ENCODE results near the gene ZNF417. TPM values are rescaled to one million over a fixed set of nuclear protein-coding genes. Genes with fewer than 3 reads are reported as not detected.
"Not testable (repeated sequence)": the region's sequence is repeated elsewhere in the genome, so short reads cannot be mapped to it uniquely, and the experiment has no call there.

ZNF417 gene
- total RNA-seq, 4 donors from 2014 or later, result 10.8 to 13.2 (median 11.0) TPM

DNA sequence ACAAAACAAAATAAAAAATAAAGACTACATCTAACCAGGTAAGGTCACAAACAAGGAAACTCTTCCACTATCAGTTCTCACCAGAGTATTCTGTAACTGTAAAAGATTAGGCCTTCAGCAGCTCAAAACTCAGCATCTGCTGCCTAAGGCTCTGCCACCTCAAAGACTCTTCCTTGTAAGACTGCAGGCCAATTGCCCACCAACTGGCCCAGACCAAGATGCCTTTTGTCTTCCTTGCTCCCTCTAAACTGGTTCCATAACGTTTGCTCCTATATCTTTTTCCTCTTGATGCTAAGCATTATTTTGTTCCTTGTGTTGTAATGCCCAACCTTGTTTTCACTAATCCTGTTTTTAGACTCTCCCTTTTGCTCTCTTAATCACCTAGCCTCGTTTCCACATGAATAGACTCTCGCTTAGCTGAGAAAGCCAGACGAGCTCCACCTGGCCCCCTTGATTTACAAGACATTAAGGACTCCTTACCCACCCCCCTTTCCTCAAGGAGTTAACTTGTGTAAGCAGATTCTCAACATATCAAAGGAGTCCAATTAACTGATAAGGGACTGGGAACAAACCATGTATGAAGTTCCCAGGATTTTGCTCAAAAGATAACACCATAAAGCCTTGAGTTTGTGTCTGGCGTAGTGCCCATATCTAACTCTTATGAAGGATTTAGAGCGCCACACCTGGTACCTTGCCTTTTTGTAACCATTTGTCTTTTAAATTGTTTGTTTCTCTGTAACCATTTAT is 29.0 kb downstream of the ZNF417 start:
- DNase-seq (ENCODE audit: low spot score) (no peak), ATAC-seq (ENCODE audit: low FRiP score) (no peak)
- TF ChIP-seq, protein P1, sequence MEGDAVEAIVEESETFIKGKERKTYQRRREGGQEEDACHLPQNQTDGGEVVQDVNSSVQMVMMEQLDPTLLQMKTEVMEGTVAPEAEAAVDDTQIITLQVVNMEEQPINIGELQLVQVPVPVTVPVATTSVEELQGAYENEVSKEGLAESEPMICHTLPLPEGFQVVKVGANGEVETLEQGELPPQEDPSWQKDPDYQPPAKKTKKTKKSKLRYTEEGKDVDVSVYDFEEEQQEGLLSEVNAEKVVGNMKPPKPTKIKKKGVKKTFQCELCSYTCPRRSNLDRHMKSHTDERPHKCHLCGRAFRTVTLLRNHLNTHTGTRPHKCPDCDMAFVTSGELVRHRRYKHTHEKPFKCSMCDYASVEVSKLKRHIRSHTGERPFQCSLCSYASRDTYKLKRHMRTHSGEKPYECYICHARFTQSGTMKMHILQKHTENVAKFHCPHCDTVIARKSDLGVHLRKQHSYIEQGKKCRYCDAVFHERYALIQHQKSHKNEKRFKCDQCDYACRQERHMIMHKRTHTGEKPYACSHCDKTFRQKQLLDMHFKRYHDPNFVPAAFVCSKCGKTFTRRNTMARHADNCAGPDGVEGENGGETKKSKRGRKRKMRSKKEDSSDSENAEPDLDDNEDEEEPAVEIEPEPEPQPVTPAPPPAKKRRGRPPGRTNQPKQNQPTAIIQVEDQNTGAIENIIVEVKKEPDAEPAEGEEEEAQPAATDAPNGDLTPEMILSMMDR (IDR thresholded peaks at IDR 0.05), result no peak

DNA sequence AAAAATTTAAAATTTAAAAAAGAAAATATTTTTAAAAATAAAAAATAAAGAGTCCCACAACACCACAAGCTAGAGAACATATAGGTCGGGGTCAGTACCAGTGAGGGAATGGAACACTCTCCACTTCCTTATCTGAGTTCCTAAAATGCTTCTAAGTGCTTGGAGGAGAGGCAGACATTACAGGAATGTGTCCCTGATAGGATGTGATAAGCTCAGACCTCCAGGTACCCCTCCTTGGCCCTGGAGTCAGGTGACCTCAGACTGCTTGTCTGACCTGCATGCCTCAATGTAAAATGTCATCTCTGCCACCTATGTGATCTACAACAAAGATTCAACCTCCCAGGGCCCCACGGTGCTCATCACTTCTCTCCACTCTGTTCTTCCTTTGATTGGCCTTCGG is 30.3 kb downstream of the ZNF417 start:
- DNase-seq (ENCODE audit: low spot score) (no peak), ATAC-seq (ENCODE audit: low FRiP score) (no peak)
- TF ChIP-seq, protein P1 (IDR thresholded peaks at IDR 0.05), result no peak

DNA sequence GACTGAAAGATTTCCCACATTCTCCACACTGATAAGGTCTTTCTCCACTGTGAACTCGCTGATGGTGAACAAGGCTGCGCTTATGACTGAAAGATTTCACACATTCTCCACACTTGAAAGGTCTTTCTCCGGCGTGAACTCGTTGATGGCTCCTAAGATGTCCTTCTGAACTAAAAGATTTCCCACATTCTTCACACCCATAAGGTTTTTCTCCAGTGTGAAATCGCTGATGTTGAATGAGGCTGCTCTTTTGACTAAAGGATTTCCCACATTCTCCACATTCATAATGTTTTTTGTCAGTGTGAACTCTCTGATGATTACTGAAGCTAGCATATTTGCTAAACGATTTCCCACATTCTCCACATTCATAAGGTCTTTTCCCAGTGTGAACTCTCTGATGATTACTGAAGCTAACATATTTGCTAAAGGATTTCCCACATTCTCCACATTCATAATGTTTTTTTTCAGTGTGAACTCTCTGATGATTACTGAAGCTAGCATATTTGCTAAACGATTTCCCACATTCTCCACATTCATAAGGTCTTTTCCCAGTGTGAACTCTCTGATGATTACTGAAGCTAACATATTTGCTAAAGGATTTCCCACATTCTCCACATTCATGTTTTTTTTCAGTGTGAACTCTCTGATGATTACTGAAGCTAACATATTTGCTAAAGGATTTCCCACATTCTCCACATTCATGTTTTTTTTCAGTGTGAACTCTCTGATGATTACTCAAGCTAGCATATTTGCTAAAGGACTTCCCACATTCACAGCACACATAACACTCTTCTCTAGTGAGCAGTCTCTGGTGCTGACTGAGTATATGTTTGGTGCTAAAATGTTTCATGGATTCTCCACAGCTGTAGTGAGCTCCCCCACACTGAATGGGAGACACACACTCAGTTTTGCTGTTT is 42.3 kb downstream of the ZNF417 start:
- DNase-seq (ENCODE audit: low spot score); ATAC-seq (ENCODE audit: low FRiP score): not testable (repeated sequence)

DNA sequence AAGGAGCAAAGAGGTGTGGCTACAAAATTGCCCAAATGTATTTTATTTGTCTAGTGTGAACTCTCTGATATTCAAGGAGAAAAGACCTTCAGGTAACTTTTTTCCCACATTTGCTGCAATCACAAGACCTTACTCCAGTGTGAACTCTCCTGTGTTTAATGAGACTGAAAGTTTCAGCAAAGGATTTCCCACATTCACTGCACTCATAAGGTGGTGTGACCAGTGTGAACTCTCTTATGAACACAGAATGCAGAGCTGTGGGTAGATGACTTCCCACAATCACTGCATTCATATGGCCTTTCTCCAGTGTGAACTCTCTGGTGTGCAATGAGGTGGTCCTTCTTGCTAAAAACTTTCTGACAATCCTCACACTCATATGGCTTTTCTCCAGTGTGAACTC is 43.9 kb downstream of the ZNF417 start:
- ATAC-seq (ENCODE audit: low FRiP score) (no peak), DNase-seq (ENCODE audit: low spot score) (no peak)
- TF ChIP-seq, protein P1 (IDR thresholded peaks at IDR 0.05), result no peak

DNA sequence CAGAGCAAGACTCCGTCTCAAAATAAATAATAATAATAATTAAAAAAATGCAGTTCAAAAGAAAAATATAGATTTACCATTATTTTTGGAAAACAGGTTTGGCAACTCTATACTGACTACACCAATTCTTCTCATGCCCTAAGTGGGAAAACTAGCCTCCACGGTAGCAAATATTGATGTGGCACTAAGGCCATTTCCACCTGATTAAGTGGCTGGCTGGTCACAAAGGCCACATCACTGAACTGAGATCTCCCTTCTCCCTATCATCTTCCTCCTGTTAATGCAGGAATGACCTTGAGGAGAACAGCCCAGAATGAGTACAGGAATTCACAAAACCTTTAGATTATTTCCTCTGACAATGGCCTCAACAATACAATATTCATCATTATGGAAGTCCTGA is 46.2 kb downstream of the ZNF417 start:
- DNase-seq (ENCODE audit: low spot score) (no peak), ATAC-seq (ENCODE audit: low FRiP score) (no peak)
- TF ChIP-seq, protein P1 (IDR thresholded peaks at IDR 0.05), result no peak

DNA sequence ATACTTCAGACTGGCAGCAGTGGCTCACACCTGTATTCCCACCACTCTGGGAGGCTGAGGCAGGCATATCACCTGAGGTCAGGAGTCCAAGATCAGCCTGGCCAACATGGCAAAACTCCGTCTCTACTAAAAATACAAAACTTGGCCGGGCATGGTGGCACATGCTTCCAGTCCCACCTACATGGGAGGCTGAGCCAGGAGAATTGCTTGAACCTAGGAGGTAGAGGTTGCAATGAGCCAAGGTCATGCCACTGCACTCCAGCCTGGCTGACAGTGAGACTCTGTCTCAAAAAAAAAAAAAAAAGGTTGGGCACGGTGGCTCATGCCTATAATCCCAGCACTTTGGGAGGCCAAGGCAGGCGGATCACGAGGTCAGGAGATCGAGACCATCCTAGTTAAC is 46.7 kb downstream of the ZNF417 start:
- DNase-seq (ENCODE audit: low spot score); ATAC-seq (ENCODE audit: low FRiP score): not testable (repeated sequence)

DNA sequence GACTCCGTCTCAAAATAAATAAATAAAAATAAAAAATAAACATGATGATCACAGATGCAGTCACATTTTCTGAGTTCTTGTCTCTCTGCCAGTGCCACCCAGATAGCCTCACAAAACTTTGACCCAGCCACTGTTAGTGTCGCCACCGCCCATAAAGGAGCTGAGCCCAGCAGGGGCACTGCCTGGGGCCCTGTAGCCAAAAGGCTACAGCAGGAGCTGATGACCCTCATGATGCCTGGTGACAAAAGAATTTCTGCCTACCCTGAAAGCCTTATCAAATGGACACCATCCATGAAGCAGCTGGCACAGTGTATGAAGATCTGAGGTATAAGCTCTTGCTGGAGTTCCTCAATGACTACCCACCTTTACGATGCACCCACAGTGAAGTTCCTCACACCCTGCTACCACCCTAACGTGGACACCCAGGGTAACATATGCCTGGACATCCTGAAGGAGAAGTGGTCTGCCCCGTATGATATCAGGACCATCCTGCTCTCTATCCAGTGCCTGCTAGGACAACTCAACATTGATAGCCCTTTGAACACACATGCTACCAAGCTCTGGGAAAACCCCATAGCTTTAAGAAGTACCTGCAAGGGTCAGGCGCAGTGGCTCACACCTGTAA is 48.4 kb downstream of the ZNF417 start:
- peak; percentile 59 for ATAC-seq (ENCODE audit: low FRiP score)
- TF ChIP-seq, protein P1 (IDR thresholded peaks at IDR 0.05), result no peak

More for the DNA sequence above, 48.4 kb downstream of the ZNF417 start:
- no peak for DNase-seq (ENCODE audit: low spot score)

Other genes starting within 250 kb of the ZNF417 start
- not detected for gene ZSCAN4, start 247.7 kb downstream of the ZNF417 start, total RNA-seq
- 10 to 100 TPM in 1 of 4 donors, 1 to 10 TPM in 3; 7.3 to 22.2 (median 8.1) TPM for gene ZNF551, start 234.6 kb downstream of the ZNF417 start, total RNA-seq
- 1 to 10 TPM; 1.4 to 4.4 (median 2.8) TPM for gene ZNF154, start 207.4 kb downstream of the ZNF417 start, total RNA-seq
- 10 to 100 TPM in 1 of 4 donors, 1 to 10 TPM in 3; 3.0 to 10.2 (median 6.3) TPM for gene ZNF671, start 189.0 kb downstream of the ZNF417 start, total RNA-seq
- gene ZNF776, start 169.8 kb downstream of the ZNF417 start, total RNA-seq, result 10 to 100 TPM in 2 of 4 donors, 1 to 10 TPM in 2; 5.3 to 18.1 (median 10.1) TPM
- gene ZNF586, start 146.9 kb downstream of the ZNF417 start, total RNA-seq, result 10 to 100 TPM; 14.3 to 21.1 (median 17.4) TPM
- gene ZNF552, start 101.7 kb downstream of the ZNF417 start, total RNA-seq, result 10 to 100 TPM in 1 of 4 donors, 1 to 10 TPM in 3; 5.7 to 17.3 (median 8.8) TPM
- gene ZNF587B, start 86.3 kb downstream of the ZNF417 start, total RNA-seq, result 10 to 100 TPM; 12.7 to 39.0 (median 19.0) TPM
- 10 to 100 TPM; 11.8 to 36.3 (median 19.9) TPM for gene ZNF587, start 66.7 kb downstream of the ZNF417 start, total RNA-seq
- 10 to 100 TPM; 13.3 to 25.9 (median 15.1) TPM for gene ZNF814, start 27.6 kb downstream of the ZNF417 start, total RNA-seq
- gene ZNF418, start 18.8 kb upstream of the ZNF417 start, total RNA-seq, result 1 to 10 TPM; 4.1 to 7.9 (median 5.5) TPM
- gene ZNF256, start 31.1 kb upstream of the ZNF417 start, total RNA-seq, result 1 to 10 TPM; 3.1 to 7.9 (median 4.3) TPM
- 1 to 10 TPM in 1 of 4 donors, under 1 TPM in 2, not detected in 1; 0.46 to 1.5 (median 0.96) TPM for gene C19orf18, start 57.9 kb upstream of the ZNF417 start, total RNA-seq
- gene ZNF606, start 86.2 kb upstream of the ZNF417 start, total RNA-seq, result 10 to 100 TPM in 1 of 4 donors, 1 to 10 TPM in 3; 7.9 to 37.4 (median 8.5) TPM
- gene ZSCAN1, start 117.4 kb upstream of the ZNF417 start, total RNA-seq, result not detected
- gene ZNF135, start 142.7 kb upstream of the ZNF417 start, total RNA-seq, result 10 to 100 TPM in 1 of 4 donors, 1 to 10 TPM in 3; 1.2 to 10.9 (median 4.3) TPM
- 10 to 100 TPM; 28.8 to 66.2 (median 36.4) TPM for gene ZSCAN18, start 181.6 kb upstream of the ZNF417 start, total RNA-seq
- gene ZNF329, start 234.2 kb upstream of the ZNF417 start, total RNA-seq, result 1 to 10 TPM; 5.1 to 8.5 (median 7.4) TPM